HG03045 (cell line): Measurements from ENCODE around the gene MYO15A.

Experiments used
- ATAC-seq: cut with Tn5 transposase; IDR thresholded peaks from one replicate; pipeline ENCODE4 v1.9.1; 2021; ENCODE audit warnings: mild to moderate bottlenecking, moderate library complexity; ENCODE audit not compliant: unreplicated experiment

MYO15A gene

GRCh38 chr17:18157354-18157985 lies 48.9 kb downstream of the MYO15A start:
- no peak for ATAC-seq

GRCh38 chr17:18158022-18158600 lies 49.6 kb downstream of the MYO15A start:
- peak; percentile 58 for ATAC-seq

- no peak for ATAC-seq
These were observed 51.1 kb downstream of the MYO15A start for GRCh38 chr17:18159551-18160120.

DNA sequence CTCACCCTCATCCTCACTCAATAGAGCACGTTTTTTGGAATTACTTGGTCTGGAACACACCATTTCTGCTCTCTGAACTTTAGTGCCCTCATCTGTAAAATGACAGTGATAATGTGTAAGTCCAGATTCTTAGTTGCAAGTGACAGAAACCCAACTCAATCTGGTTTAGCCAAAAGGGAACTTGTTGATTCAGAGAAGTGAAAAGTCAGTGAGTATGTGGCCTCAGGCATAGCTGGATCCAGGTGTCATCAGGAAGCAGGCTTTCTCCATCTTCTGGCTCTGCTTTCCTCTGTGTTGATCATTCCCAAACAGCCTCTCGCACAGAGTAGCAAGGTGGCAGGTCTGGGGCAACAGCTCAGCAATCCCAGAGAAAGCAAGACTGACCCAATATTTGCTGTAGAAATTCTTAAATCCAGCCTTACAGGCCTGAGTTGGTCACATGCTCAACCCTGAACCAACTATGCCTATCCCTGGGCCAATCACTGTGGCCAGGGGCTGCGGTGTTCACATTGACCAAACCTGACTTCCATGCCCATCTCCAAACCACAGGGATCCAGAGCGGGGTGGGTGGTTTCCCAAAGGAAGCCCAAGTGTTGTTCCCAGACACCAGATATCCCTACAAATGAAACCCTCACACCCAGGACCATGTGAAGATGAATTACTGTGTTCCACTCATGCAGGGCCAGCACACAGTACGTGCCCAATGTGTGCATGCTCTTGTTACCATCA lies 51.7 kb downstream of the MYO15A start:
- ATAC-seq, result no peak

- ATAC-seq, result peak; percentile 40
These were observed 52.9 kb downstream of the MYO15A start for GRCh38 chr17:18161207-18162145.

DNA sequence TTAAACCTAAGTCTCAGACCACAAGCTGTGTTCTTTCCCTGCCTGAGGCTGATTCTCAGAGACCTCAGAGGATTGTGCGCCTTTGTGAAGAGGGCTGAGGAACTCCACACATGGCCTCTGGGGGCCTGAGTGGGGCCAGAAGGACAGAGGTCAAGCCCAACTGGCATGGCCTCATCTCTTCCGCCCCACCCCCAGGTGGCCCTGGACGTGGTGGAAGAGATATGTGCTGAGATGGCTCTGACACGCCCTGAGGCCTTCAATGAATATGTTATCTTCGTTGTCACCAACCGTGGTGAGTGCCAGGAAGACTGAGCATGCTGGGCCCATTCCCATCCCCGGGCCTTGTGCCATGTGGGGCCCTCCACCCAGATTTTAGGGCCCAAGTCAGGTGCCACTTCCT lies 55.0 kb downstream of the MYO15A start:
- ATAC-seq, result no peak

DNA sequence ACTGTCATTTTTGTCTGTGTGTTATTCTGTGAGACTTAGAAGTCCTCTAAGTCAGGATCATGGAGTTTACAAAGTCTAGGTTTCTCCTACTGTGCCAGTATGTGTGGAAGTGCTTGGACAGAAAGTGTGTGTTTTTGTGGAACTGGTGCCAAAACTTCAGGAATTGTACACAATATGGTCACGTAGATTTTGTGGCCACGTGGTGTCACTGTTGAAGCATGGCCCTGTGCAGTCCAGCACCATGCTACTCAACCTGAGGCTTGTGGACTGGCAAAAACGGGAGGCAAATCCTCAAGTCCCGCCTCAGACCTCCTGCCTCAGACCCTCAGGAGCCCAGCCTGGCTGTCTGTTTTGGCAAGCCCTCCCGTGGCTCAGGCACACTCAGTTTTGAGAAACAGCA lies 58.3 kb downstream of the MYO15A start:
- ATAC-seq, result no peak

DNA sequence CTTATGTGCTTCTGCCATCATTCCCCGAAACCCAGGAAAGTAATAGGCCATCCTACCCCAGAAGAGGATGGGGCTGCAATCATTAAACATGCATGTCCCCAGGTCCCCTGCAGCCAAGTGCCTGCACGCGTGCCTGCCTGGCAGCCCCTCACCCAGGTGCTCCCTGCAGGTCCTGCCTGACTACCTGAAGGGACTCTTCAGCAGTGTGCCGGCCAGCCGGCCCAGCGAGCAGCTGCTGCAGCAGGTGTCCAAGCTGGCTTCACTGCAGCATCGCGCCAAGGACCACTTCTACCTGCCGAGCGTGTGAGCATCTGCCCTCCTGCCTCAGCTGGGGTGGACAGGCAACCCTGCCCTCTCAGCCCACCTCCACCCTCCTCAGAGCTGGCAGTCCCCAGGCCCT lies 58.9 kb downstream of the MYO15A start:
- ATAC-seq, result no peak

DNA sequence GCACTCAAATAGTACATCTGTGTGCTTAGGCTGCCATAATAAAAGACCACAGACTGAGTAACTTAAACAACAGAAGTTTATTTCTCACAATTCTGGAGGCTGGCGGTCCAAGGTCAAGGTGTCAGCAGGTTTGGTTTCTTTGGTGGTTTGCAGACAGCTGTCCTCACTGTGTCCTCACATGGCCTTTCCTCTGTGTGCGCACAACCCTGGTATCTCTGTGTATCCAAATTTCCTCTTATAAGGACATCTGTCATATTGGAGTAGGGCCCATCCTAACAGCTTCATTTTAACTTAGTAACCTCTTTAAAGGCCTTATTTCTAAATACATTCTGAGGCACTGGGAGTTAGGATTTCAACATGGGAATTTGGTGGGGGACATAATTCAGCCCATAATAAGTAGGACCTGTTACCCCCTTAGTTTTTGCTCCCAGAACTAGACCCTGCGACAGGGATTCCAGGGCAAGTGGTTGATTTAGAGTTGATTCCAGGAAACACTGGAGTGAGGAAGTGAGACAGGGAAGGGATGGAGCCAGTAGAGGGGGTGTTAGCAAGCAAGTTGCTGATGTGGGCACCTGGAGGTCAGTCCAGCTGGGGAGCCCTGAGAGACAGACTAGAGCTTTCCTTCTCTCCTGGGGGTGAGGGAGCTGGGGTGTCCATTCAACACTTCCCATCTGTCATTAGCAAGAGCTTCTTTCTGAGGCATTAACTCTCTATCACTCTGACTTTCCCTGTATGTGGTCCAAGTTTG lies 64.1 kb downstream of the MYO15A start:
- no peak for ATAC-seq

DNA sequence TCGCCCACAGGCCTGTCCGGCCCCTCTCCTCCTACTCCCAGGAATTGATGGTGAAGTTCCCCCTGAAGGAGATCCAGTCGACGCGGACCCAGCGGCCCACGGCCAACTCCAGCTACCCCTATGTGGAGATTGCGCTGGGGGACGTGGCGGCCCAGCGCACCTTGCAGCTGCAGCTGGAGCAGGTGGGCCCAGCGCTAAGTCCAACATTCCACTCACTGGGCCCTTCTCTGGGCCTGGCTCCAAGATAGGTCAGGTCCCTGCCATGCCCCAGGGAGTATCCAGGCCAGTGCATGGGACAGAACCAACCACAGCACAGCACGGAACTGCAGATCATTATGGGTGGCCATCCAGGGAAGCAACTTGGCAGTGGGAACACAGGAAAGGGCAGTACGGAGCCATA lies 65.2 kb downstream of the MYO15A start:
- ATAC-seq, result no peak

DNA sequence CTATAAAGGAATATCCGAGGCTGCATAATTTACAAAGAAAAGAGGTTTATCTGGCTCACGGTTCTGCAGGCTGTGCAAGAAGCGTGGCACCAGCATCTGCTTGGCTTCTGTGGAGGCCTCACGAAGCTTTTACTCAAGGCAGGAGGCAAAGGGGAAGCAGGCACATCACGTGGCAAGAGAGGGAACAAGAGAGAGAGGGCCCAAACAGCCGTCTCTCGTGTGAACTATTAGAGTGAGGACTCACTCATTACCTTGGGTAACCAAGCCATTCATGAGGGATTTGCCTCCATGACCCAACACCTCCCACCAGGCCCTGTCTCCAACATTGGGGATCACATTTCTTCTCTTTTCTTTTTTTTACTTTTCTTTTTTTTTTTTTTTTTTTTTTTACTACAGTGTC lies 67.6 kb downstream of the MYO15A start:
- ATAC-seq, result no peak

DNA sequence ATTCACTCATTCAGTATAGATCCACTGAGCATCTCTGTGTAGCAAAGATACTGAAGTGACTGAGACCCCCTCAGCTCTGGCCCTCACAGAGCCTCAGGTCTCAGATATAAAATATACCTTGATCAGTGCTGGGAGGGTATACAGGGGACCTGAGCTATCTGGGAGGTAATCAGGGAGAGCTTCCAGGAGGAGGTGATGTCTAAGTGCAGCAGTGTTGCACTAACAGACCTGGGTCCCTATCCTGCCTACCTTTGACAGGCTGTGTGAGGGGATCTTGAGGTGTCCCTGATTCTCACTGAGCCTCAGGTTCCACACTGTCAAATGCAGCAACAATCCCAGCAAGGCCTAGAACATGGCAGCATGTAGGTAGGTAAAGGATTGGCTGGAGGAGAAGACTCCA lies 68.6 kb downstream of the MYO15A start:
- ATAC-seq, result no peak

- ATAC-seq, result no peak
These were observed 69.2 kb downstream of the MYO15A start for GRCh38 chr17:18177722-18178121.

DNA sequence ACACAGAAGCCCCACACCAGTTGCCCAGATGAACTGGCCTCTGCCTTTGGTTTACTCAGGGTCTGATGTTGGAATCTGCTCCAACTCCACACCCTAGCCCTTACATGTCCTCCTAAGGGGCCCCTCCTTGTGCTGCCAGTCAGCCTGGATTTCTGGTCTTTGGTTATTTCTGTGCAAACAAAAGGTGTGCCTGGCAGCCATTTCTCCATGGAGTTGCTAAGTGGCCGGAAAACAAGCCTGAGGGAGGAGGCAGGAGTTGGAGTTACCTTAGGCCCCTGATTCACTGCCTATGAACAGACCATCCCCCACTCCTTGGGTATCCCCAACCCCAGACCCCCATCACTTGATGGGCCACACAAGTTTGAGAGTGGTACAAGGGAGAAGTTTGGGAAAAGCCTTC lies 70.6 kb downstream of the MYO15A start:
- ATAC-seq, result no peak

- ATAC-seq, result no peak
These were observed 71.2 kb downstream of the MYO15A start for GRCh38 chr17:18179804-18180203.

DNA sequence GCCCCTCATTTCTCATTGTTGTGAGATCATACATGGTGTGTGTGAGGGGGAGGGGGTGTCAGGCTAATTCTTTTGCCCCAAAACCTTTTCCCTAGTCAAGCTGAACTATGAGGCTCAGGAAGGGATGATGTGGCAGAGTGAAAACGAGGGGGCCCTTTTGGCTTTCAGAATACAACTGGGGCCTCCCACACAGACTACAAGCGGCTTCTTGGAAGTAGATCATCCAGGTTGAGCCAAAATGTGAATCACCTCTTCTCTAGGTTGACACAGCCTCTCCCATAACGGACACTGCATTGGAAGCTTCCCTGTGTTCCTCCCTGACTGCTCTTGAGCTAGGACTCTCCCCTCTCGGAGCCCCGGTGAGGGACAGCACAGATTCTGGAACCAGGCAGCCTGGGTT lies 72.8 kb downstream of the MYO15A start:
- ATAC-seq, result no peak

GRCh38 chr17:18182110-18182977 lies 73.8 kb downstream of the MYO15A start:
- ATAC-seq, result no peak

DNA sequence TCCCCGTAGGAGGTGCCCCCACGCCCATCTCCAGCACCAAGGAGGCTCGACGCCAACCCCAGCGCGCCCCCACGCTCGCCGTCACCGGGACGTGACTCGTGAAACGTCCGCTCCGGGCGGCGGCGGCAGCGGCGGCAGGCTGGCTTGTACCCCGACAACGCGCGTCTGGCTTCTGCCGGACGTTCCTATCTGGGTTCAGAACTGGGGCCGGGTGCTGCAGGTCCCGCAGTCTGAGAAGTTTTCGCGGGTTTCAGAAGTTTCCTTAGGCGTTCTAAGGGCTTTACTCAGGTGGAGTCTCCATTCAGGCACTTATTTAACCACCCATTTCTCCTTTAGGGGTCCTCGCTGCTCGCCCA lies 74.4 kb downstream of the MYO15A start:
- ATAC-seq, result peak; percentile 34
